ENCODE results near the gene TNS3.

The TNS3 gene

GRCh38 chr7:47335557-47336471, 246.1 kb downstream of the TNS3 start:
- no peak for TF ChIP-seq CTCF (IDR thresholded peaks at IDR 0.05; ENCODE audit: control extremely low read depth, extremely low read depth, low read depth, missing control alignments)
- ChIA-PET CTCF (interaction anchor here (2.0 kb wide), 1 partner anchor 69 kb away, joined by 7 read pairs; no protein-coding TSS in a partner anchor), POLR2A (no interaction called here)
- DNase-seq (ENCODE audit: extremely low spot score): no peak

GRCh38 chr7:47335071-47335470, 246.8 kb downstream of the TNS3 start:
- POLR2A ChIA-PET: no interaction called here
- DNase-seq (ENCODE audit: extremely low spot score): no peak
- TF ChIP-seq CTCF (IDR thresholded peaks at IDR 0.05; ENCODE audit: control extremely low read depth, extremely low read depth, low read depth, missing control alignments): no peak
- CTCF ChIA-PET: interaction anchor here (0.7 to 2.0 kb wide), 3 partner anchors 9 to 69 kb away, joined by 3 to 7 read pairs (median 3); no protein-coding TSS in a partner anchor

GRCh38 chr7:47333959-47334358, 248.0 kb downstream of the TNS3 start:
- DNase-seq (ENCODE audit: extremely low spot score): no peak
- POLR2A ChIA-PET: no interaction called here
- no peak for TF ChIP-seq CTCF (IDR thresholded peaks at IDR 0.05; ENCODE audit: control extremely low read depth, extremely low read depth, low read depth, missing control alignments)
- CTCF ChIA-PET: interaction anchor here (1.2 kb wide), 1 partner anchor 10 kb away, joined by 3 read pairs; no protein-coding TSS in a partner anchor

- POLR2A ChIA-PET: no interaction called here
- no peak for DNase-seq (ENCODE audit: extremely low spot score)
- CTCF ChIA-PET: no interaction called here
- no peak for TF ChIP-seq CTCF (IDR thresholded peaks at IDR 0.05; ENCODE audit: control extremely low read depth, extremely low read depth, low read depth, missing control alignments)
Observed at GRCh38 chr7:47333554-47333887, 248.4 kb downstream of the TNS3 start.

- CTCF ChIA-PET: interaction anchor here (0.7 to 0.9 kb wide), 2 partner anchors 9 to 13 kb away, joined by 3 to 4 read pairs; no protein-coding TSS in a partner anchor
- no peak for DNase-seq (ENCODE audit: extremely low spot score)
- no peak for TF ChIP-seq CTCF (IDR thresholded peaks at IDR 0.05; ENCODE audit: control extremely low read depth, extremely low read depth, low read depth, missing control alignments)
- POLR2A ChIA-PET: no interaction called here
Observed at GRCh38 chr7:47332681-47333553, 249.0 kb downstream of the TNS3 start.

GRCh38 chr7:47332213-47332612, 249.7 kb downstream of the TNS3 start:
- CTCF ChIA-PET: interaction anchor here (0.7 to 0.9 kb wide), 2 partner anchors 8 to 13 kb away, joined by 3 to 4 read pairs; no protein-coding TSS in a partner anchor
- DNase-seq (ENCODE audit: extremely low spot score): no peak
- no peak for TF ChIP-seq CTCF (IDR thresholded peaks at IDR 0.05; ENCODE audit: control extremely low read depth, extremely low read depth, low read depth, missing control alignments)
- POLR2A ChIA-PET: no interaction called here

Data from GM10248 (cell line).